ENCODE results near the gene PLEKHG4B.

PLEKHG4B gene

DNA sequence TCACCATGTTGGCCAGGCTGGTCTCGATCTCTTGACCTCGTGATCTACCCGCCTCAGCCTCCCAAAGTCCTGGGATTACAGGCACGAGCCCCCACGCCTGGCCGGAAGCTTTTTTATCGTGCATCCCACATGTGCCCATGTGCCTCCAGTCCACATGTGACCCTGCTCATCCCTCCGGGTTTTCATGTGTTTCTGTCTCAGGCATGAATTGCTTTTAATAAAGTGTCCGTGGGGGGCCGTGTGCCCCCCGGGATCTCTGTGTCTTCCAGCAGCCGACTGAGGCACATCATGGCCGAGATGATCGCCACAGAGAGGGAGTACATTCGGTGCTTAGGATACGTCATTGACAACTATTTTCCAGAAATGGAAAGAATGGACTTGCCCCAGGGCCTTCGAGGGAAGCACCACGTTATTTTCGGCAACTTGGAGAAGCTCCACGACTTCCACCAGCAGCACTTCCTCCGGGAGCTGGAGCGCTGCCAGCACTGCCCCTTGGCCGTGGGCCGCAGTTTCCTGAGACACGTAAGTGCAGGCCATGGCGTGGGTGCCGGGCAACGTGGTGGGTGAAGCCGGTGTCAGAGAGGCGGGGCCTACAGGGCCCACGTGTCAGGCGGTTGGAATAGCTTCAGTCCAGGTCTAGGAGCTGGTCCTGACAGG lies 77.2 kb downstream of the PLEKHG4B start:
- DNase-seq (ENCODE audit: low read depth in 2 of 2): no peak

DNA sequence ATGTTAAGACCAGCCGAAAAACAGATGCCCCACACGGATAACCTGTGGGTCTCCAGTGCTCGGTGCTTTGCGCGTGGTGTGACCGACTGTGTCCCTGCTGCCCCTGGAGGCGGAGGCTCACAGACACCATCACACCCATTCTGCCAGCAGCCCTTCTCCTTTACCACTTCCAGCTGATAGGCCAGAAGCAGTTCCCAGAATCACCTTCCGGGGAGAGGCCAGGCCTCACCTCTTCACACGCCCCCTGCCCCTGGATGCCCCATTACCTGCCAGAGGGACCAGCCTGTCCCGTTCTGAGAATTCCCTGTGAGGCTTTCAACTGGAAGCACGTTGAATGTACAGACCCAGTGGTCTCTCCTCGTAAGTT lies 77.7 kb downstream of the PLEKHG4B start:
- no peak for DNase-seq (ENCODE audit: low read depth in 2 of 2)

DNA sequence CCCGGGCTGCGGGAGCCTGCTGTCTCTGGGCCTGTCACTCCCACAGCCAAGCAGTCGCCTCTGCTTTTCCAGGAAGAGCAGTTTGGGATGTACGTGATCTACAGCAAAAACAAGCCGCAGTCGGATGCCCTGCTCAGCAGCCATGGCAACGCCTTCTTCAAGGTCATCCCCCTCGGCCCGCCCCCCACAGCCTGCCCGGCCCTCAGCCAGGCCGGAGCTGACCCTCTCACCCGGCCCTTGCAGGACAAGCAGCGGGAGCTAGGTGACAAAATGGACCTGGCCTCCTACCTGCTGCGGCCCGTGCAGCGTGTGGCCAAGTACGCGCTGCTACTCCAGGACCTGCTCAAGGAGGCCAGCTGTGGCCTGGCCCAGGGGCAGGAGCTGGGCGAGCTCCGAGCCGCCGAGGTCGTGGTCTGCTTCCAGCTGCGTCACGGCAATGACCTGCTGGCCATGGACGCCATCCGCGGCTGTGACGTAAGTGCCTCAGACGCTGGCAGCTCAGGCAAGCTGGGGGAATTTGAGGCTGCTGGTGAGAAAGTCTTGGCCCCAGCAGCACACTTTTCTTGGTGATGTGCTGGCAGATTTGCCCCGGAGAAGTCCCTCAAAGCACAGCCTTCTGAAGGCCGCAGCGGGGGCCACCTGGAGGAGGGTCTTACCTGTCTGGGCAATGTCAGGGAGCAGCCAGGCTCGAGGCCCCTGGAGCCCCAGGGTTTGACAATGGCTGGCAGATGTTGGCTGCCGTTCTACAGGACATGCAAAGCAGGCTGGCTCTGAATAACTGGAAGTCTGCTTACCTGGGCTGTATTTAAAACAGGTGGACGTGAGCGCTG lies 79.2 kb downstream of the PLEKHG4B start:
- DNase-seq (ENCODE audit: low read depth in 2 of 2): no peak

DNA sequence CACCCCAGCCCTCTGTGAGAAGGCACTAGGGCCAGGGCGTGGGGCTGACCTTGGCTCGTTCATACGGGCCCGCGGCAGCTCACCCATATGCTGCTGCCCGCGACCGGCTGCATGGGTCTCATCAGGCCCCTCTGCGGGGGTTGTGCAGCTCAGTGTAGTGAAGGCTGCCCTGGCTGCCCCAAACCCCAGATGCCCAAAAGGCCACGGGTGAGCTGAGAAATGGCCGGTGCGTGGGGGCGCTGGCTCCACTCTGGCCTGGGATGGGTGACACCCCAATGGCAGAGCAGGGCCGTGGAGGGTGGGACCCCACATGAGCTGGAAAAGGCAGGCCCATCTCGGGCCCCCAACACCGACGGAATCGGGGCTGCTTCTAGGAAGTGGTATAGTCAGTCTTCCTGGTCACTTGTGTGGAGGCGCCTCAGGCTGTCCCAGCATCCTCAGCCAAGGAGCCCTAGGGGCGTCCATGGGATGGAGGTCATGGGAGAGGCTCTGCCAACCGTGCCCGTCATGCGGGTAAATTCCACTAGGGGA lies 79.9 kb downstream of the PLEKHG4B start:
- DNase-seq (ENCODE audit: low read depth in 2 of 2): no peak

DNA sequence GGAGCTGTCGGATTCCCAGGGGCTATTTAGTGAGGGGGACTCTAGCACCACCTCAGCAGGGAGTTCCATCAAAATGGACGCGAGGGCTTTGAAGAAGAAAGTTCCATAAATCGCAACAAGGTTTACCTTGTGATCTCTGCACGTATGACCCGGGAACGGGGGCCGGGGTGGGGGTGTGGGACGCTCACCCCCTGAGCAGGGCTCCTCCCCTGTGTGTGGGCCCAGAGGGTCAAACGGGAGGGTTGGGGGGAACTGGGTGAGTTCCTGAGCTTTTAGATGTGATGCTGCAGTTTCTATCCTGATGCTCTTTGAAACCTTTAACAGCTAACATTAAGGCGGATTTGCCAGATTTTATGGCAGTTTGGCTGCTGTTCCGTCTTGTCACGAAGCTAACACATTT lies 80.5 kb downstream of the PLEKHG4B start:
- no peak for DNase-seq (ENCODE audit: low read depth in 2 of 2)

DNA sequence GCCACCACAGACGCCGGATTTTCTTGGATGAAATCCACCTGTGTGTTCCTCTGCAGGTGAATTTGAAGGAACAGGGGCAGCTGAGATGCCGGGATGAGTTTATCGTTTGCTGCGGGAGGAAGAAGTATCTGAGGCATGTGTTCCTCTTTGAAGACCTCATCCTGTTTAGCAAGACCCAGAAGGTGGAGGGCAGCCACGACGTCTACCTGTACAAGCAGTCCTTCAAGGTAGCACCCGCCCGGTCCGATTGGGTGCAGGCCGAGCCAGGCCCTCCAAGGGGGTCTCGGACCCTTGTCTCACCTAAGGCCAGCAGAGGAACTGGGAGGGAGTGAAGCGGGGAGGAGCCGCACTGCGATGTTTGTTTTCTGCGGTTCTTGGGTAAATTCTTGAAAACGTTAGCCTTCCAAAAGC lies 80.9 kb downstream of the PLEKHG4B start:
- no peak for DNase-seq (ENCODE audit: low read depth in 2 of 2)

DNA sequence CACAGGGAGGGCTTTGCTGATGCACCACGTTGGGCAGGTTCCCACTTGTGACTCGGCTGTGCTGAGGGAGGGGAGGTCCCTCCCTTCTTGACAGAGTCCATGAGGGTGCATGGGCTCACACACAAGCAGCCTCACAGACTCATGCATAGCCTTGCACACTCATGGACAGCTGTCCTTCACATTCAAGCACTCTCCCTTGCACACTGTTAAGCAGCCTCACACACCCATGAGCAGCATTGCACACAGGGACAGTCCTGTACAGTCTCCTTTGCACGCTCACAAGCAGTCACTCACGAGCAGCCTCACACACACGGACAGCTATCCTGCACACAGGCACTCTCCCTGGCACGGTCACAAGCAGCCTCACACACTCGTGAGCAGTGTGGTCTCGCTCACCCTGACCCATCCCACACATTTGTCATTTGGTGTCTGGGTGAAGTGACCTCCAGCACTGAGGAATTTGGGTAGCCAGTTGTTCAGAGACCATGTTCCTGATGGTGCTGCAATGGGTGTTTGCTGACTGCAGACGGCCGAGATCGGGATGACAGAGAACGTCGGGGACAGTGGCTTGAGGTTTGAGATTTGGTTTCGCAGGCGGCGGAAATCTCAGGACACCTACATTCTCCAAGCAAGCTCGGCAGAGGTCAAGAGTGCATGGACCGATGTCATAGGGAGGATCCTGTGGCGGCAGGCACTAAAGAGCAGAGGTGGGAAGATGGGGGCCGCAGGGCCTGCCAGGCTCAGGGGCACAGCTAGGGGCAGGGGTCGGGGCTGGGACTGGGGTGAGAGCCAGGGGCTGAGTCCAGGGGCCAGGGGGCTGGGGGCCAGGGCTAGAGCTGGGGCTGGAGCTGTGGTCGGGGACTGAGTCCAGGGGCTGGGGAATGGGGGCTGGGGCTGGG lies 81.7 kb downstream of the PLEKHG4B start:
- no peak for DNase-seq (ENCODE audit: low read depth in 2 of 2)

DNA sequence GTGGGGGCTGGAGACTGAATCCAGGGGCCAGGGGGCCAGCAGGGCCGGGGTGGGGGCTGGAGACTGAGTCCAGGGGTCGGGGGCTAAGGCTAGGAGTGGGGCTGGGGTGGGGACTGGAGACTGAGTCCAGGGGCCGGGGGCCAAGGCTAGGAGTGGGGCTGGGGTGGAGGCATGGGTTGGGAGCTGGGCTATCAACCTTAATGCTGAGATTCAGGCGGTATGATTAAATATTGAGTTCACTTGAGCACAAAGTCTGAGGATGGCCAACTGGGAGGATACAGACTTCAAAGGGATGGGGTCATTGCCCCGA lies 82.3 kb downstream of the PLEKHG4B start:
- DNase-seq (ENCODE audit: low read depth in 2 of 2): no peak

DNA sequence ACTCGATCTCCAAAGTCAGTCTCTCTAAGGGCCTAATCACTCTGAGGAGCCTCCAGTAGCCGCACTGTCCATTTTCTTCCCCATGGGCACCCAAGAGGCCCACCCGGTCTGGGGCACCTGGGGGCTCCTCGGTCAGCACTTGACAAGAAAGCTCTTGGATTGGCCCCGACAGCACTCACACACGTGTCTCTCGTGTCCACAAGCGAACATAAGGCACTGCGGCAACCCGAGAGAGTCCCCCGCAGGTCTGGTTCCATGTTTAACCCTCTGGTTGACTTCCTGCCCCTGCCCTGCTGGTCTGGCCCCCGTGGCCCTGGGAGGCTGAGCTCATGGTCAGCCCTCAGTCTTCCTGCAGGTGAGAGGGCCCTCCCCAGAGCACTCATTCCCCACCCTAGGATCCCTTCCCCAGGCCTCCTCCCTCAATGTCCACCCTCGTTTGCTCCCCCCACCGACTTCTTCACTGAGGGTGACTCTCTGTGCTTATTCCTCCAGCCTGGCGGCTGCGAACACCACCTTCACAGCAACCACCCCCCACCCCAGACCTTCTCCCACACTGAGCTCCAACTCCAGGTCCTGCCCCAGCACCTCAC lies 83.0 kb downstream of the PLEKHG4B start:
- DNase-seq (ENCODE audit: low read depth in 2 of 2): no peak

DNA sequence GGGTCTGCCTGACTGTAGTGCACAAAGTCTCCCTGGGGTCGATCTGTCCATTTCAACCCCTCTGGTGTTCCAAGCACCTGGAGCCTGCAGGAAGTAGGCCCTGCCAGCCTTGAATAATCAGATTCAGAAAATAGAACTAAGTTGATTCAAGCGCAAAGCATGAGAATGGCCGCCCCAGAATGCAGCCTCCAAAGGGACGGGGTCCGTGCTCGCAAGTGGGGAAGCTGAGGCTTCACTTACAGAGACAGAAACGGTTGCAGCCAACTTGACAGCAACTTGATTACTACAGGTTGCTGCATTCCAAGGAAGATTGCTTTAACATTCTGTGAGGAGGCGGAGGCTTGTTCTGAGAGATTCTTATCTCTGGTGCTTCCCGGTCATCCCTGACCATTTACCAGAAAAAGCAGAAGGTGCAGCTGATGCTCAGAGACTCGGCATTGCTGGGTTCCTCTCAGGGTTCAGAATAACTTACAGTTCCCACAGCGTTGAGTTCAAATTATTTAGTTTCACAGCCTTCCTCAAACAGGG lies 84.4 kb downstream of the PLEKHG4B start:
- DNase-seq (ENCODE audit: low read depth in 2 of 2): no peak

DNA sequence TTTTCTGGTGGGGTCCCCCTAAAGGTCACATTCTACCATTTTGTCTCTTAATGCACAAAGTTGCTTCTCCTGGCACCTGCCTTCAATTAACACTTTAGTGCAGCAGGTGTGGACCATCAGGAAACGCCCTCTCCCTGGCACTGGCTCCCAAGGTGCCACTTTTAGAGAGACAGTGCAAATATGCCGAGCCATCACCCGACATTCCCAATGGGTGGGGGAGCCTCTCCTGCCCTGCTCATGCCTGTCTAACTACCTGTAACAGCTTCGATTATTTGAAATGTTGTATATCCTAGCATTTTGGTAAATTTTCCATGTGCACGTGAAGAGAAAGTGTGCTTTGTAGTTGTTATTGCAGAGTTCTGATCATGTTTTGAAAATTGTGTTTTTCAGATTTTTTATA lies 86.1 kb downstream of the PLEKHG4B start:
- no peak for DNase-seq (ENCODE audit: low read depth in 2 of 2)

DNA sequence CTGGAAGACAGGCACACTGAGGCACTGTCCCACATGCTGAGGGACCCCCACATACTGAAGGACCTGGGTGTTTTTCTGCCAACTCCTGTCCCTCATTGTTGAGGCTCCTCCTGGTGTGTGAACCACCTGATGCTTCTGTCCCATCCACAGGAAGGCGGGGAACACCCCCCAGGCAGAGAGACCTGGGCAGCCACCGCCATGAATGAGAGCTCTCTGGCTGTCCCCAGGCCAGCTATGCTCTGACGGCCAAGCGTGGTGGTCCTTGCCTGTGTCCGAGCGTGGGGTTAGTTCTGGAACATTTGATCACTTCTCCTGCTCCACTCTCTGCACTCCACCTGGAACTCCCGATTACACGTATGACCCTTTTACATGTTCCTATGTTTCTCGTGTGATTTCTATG lies 87.4 kb downstream of the PLEKHG4B start:
- DNase-seq (ENCODE audit: low read depth in 2 of 2): no peak

DNA sequence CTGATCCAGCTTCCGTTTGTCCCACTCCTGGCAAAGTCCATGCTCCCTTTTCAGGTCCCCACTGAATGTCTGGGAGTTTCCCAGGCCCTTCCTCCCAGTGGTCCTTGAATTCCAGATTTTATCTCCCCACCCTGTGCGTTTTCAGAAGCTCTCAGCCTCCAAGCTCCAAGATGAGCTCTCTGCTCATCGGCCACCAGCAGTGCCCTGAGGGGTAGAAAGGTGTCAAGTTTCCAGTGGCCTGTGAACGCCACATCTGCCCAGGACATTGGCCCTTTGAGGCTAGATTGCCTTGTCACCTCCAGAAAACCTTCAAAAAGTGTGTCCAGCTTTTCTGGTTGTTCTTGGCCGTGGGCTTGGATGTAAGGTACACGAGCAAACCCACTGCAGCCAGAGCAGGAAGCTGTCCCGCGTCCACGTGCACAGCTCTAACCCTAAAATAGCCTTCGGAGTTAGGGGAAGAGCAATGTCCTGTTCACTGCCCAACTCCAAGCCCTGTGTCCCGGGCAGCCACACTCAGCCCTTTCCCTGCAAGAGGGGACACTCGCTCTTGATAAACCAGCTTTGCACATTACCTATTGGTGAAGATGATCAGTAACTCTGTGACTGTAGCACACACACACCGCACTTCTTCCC lies 88.4 kb downstream of the PLEKHG4B start:
- no peak for DNase-seq (ENCODE audit: low read depth in 2 of 2)

DNA sequence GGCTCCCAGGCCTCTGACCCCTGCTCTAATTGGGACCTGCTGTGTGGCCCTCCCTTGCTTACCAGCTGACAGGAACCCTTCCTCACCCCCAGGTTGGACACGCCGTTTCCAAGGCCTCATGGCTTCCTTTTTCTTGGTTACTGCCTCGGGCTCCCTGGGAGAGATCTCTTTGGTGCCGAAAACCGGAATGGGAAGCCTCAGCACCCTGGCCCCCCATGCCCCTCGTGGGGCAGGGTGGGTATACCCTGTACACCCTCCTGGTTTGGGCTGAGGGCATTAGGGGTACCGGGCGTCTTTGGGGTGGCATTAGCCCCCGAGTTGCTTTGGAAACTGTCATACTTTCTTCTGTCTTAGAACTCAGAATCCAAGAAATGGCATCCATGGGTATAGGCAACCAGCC lies 89.2 kb downstream of the PLEKHG4B start:
- no peak for DNase-seq (ENCODE audit: low read depth in 2 of 2)

DNA sequence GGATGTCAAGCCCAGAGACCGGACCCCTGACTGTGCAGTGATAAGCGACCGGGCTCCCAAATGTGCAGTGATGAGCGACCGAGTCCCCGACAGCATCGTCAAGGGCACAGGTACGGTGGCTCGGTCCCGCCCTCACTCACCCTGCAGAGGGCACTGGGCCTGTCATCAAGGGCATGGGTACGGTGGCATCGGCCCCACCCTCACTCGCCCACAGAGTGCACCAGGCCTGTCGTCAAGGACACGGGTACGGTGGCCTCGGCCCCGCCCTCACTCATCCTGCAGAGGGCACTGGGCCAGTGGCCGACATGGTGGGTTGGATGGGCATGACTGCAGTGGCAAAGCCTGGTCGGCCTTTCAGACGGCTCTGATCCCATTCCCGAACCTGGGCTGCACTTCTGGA lies 89.6 kb downstream of the PLEKHG4B start:
- DNase-seq (ENCODE audit: low read depth in 2 of 2): no peak

DNA sequence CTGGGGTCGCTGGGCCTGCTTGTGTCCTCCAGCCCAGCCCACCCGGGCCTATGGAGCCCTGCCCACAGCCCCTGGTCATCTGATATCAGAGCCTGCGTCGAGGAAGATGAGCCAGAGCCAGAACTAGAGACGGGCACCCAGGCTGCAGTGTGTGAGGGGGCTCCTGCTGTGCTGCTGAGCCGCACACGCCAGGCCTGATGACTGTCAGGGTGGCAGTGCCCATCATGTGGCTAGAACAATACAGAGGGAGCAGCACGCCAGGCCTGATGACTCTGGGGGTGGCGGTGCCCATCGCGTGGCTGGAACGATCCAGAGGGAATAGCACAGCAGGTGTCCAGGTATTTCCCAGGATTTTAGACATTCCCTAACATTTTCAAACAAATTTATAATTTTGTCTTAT lies 90.2 kb downstream of the PLEKHG4B start:
- no peak for DNase-seq (ENCODE audit: low read depth in 2 of 2)

DNA sequence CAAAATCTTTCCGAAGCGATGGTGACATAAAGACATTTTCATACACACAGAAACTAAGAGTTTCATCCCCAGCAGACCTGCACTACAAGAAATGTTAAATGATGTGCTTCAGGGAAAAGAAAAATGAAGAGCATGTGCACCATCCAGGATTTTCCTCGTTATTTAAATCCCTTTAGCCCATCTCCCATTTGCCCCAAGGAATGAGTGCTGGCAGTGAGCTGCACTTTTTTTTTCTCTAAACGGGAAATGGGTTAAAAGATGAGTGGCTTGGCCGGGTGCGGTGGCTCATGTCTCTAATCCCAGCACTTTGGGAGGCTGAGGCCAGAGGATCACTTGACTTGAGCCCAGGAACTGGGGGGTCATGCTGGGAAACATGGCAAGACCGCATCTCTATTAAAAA lies 92.5 kb downstream of the PLEKHG4B start:
- no peak for DNase-seq (ENCODE audit: low read depth in 2 of 2)

DNA sequence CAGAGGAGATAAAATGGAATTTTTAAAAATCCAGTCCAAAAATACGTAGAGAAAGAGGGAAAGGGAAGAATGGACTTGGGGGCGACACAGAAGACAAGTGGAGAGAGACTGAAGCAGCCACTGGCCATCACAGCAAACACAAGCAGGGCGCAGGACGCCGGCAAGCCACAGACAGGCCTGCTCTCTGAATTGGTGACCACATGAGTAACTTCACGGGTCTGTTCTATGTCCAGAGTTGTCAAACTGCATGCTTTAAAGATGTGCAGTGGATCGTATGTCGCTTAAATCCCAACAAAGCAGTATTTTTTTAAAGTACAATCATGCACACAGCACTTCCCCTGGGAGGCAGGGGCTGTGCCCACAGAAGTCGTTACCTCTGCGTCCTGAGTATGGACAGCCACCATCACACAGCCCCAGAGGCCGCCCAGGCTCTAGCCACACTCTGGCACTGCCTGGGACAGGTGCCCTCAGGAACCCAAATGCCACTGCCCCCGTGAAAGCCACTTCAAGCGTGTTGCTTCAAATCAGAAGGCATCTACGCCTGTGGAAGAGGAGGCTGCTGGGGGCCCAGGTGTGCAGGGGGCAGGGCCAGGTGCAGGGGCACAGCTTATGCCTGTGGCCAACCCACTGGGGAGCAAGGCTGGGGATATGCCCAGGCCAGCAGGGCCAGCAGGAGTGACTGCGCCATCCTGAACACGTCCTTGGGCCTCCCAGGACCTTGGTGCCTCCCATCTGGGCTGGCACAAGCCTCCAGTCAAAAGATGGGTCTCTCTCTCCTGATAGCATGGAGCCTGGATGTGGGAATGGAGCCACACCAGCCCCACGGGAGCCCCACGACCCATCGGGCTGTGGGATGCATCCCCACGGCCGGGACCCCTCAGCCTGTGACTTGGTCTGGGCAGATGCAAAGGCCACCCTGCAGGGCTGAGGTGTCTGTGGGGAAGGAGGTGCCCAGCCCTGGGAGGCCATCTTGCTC lies 93.4 kb downstream of the PLEKHG4B start:
- DNase-seq (ENCODE audit: low read depth in 2 of 2): no peak

DNA sequence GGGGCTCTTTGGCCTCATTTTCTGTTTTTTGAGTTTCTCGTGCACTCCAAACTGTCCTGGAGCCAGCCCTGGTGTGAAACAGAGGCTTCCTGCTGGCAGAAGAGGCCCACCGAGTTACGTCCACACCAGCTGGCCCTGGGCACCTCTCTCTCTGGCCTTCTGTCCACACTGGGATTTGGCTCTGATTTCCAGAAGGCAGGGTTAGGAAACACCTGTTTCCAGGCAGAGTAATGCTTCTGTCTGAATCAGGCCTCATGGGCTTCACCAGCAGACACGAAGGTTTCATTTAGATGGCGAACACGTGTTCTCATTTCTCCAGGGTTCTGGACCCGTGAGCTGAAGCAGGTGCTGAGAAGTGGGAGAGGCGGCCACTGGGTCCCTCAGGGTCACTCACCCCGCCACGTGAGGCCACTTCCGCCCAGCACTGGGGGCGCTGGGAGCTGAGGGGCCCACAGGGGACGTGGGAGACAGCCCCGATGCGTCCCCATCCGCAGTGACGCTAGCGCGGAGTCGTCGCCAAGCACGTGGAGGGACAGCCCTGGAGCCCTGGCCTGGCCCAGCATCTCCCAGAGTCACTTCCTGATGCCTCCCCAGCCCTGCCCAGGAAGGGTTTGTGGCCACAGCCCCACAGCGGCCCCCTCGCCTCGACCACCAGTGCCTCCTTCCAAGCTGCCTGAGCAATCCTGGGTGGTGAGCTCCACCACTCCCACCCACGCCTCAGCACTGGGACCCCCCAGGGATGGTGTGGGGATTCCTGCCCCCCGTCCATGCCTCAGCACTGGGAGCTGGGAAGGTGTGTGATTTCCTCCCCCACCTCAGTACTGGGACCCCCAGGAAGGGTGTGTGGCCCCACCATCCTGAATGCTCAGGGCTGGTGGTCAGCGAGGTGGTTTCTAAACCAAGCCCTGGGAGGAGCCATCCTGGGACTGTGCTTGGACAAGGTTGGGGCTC lies 94.4 kb downstream of the PLEKHG4B start:
- DNase-seq (ENCODE audit: low read depth in 2 of 2): no peak

Measured in stimulated activated CD8-positive, alpha-beta memory T cell treated with anti-CD3 and anti-CD28 coated beads, Interleukin-2, amount 100 ng/mL, for 48 hours (primary cell).